Hepatocyte (in vitro differentiated cells): ENCODE results near the gene UTF1. TPM values are rescaled to one million over a fixed set of nuclear protein-coding genes. Genes with fewer than 3 reads are reported as not detected.

ENCODE experiments used
- DNase-seq: peaks from one replicate; pipeline ENCODE4 v3.0.0-alpha.2; 2016; ENCODE audit warnings: low spot score
- H2AFZ ChIP-seq: fragments of 200-600 bp; sonication (generic); 2 replicates; pipeline ENCODE4 v1.6.0; 2016; ENCODE audit warnings: antibody characterized with exemption, mild to moderate bottlenecking
- H3K27ac ChIP-seq: fragments of 200-600 bp; sonication (generic); 2 replicates; pipeline ENCODE4 v1.5.1; 2016; ENCODE audit warnings: mild to moderate bottlenecking
- H3K27me3 ChIP-seq: fragments of 200-600 bp; sonication (generic); 2 replicates; pipeline ENCODE4 v1.6.1; 2016
- H3K36me3 ChIP-seq: fragments of 200-600 bp; sonication (generic); replicated peaks from 2 replicates; pipeline ENCODE4 v1.5.1; 2016; ENCODE audit warnings: low read depth; ENCODE audit not compliant: insufficient read depth
- H3K4me1 ChIP-seq: fragments of 200-600 bp; sonication (generic); 2 replicates; pipeline ENCODE4 v1.5.1; 2016; ENCODE audit warnings: mild to moderate bottlenecking, moderate library complexity; ENCODE audit not compliant: insufficient read depth
- H3K4me2 ChIP-seq: fragments of 200-600 bp; sonication (generic); 2 replicates; pipeline ENCODE4 v1.6.0; 2016
- H3K4me3 ChIP-seq: fragments of 200-600 bp; sonication (generic); 2 replicates; pipeline ENCODE4 v1.5.1; 2016; ENCODE audit warnings: mild to moderate bottlenecking
- H3K79me2 ChIP-seq: fragments of 200-600 bp; sonication (generic); 2 replicates; pipeline ENCODE4 v1.6.0; 2017; ENCODE audit warnings: mild to moderate bottlenecking
- H3K9me2 ChIP-seq: fragments of 200-600 bp; sonication (generic); replicated peaks from 2 replicates; pipeline ENCODE4 v1.6.0; 2017; ENCODE audit warnings: mild to moderate bottlenecking; ENCODE audit not compliant: insufficient read depth
- H3K9me3 ChIP-seq: fragments of 200-600 bp; sonication (generic); 2 replicates; pipeline ENCODE4 v1.5.1; 2016; ENCODE audit warnings: low read depth, mild to moderate bottlenecking
- H4K20me1 ChIP-seq: fragments of 200-600 bp; sonication (generic); 2 replicates; pipeline ENCODE4 v1.6.0; 2016; ENCODE audit warnings: mild to moderate bottlenecking; ENCODE audit not compliant: insufficient read depth, poor library complexity, severe bottlenecking
- EZH2 ChIP-seq: fragments of 200-600 bp; sonication (generic); IDR thresholded peaks from 2 replicates; pipeline ENCODE4 v1.6.1; 2016; ENCODE audit warnings: antibody characterized with exemption, mild to moderate bottlenecking, borderline replicate concordance
- EZH2phosphoT487 ChIP-seq: fragments of 200-600 bp; sonication (generic); IDR thresholded peaks from one replicate; pipeline ENCODE4 v1.6.1; 2018; ENCODE audit warnings: antibody characterized with exemption, mild to moderate bottlenecking, low read depth, moderate library complexity; ENCODE audit not compliant: unreplicated experiment, severe bottlenecking
- WGBS: methylation state at CpG from one replicate; pipeline ENCODE4 v1.1.6; 2016; ENCODE audit warnings: low lambda C conversion rate; ENCODE audit errors: missing lambda C conversion rate; 5-methylcytosine and 5-hydroxymethylcytosine counted together
- polyA plus RNA-seq: library from polyadenylated mRNA; unstranded; fragments of >200 nt; fragmentation: Nextera tagmentation; extraction: Ambion mirVana; gene quantifications from 2 replicates; pipeline ENCODE4 v1.2.1, GENCODE V29; 2016
- total RNA-seq: library from RNA; depleted of rRNA; stranded (reverse); fragments of >200 nt; gene quantifications from 2 replicates; pipeline ENCODE4 v1.2.3, GENCODE V29; 2014
- TF ChIP-seq, protein P1 (sequence below): fragments of 200-600 bp; sonication (generic); IDR thresholded peaks from 2 replicates; pipeline ENCODE4 v1.5.1; 2016; ENCODE audit warnings: antibody characterized with exemption, mild to moderate bottlenecking; ENCODE audit not compliant: poor library complexity

Gene UTF1
- total and polyA plus RNA-seq, 2 experiments from 2014 or later: not detected

DNA sequence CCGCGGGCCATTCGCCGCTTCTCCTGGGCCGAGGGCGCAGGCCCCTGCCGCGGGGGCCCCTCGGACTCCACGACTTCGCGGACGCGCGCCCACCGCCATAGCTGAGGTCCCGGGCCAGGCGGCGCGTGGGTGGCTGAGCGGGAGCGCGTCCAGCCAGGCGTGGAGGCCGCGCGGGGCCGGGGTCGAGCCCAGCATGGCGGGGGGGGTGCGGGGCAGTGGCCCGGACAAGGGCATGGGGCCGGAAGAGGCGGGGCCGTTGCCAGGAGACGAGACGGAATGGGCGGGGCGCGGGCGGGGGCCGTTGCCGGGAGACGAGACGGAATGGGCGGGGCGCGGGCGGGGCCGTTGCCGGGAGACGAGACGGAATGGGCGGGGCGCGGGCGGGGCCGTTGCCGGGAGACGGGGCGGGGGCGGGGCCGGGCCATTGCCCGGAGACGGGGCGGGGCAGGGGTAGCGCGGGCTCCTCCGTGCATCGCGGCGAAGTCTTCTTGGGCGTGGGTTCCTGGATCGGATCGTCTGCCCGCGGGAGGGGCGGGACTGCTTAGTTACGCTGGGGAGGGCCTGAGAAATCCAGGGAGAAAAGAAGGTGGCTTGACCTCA lies 31.8 kb downstream of the UTF1 start:
- H3K27ac ChIP-seq: peak overlapping the region; percentile 66
- no peaks in the 10 kb centered on the region for H4K20me1 ChIP-seq
- no peaks in the 10 kb centered on the region for H3K36me3 ChIP-seq
- H3K79me2 ChIP-seq: no peaks in the 10 kb centered on the region
- peak overlapping the region; percentile 92 for H3K4me2 ChIP-seq
- H2AFZ ChIP-seq: peak overlapping the region; percentile 62
- TF ChIP-seq EZH2 (no peak), EZH2phosphoT487 (no peak)
- TF ChIP-seq, protein P1, sequence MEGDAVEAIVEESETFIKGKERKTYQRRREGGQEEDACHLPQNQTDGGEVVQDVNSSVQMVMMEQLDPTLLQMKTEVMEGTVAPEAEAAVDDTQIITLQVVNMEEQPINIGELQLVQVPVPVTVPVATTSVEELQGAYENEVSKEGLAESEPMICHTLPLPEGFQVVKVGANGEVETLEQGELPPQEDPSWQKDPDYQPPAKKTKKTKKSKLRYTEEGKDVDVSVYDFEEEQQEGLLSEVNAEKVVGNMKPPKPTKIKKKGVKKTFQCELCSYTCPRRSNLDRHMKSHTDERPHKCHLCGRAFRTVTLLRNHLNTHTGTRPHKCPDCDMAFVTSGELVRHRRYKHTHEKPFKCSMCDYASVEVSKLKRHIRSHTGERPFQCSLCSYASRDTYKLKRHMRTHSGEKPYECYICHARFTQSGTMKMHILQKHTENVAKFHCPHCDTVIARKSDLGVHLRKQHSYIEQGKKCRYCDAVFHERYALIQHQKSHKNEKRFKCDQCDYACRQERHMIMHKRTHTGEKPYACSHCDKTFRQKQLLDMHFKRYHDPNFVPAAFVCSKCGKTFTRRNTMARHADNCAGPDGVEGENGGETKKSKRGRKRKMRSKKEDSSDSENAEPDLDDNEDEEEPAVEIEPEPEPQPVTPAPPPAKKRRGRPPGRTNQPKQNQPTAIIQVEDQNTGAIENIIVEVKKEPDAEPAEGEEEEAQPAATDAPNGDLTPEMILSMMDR: no peak
- H3K4me1 ChIP-seq: peaks cover 17% of the 10 kb centered on the region
- H3K27me3 ChIP-seq: no peaks in the 10 kb centered on the region
- H3K9me2 ChIP-seq: no peaks in the 10 kb centered on the region
- peak overlapping the region; percentile 96 for H3K4me3 ChIP-seq
- peak; percentile 88 for DNase-seq
- WGBS: under 1% methylated on average over 36 of the region's 79 CpGs
- no peaks in the 10 kb centered on the region for H3K9me3 ChIP-seq

DNA sequence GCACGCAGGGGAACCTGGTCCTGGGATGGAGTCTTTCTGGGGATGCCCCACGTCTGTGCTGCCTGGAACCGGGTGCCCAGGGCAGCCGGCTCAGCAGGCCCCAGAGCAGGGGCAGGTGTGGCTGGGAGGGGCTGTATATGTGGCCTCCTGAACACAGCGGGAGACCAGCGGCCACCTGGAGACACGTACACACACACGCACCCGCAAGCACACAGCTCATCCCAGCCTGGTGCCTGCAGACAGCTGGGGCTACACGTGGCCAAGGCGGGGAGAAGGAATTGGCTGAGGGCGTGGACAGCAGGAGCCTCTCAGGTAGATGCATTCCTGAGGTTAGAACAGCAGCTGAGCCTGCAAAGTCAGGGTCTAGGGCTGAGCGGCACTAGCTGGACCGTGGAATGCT lies 32.7 kb downstream of the UTF1 start:
- TF ChIP-seq EZH2phosphoT487 (no peak), EZH2 (no peak)
- TF ChIP-seq, protein P1: no peak
- Histone ChIP-seq H3K27ac (no peak overlapping the region), H3K36me3 (no peaks in the 10 kb centered on the region), H3K79me2 (no peaks in the 10 kb centered on the region), H3K4me1 (peaks cover 15% of the 10 kb centered on the region), H2AFZ (no peak overlapping the region), H3K4me2 (peak overlapping the region; percentile 92), H3K4me3 (no peak overlapping the region), H3K9me2 (no peaks in the 10 kb centered on the region), H4K20me1 (no peaks in the 10 kb centered on the region), H3K9me3 (no peaks in the 10 kb centered on the region), H3K27me3 (no peaks in the 10 kb centered on the region)
- WGBS: 87% methylated on average over 14 of the region's 14 CpGs
- DNase-seq: no peak

DNA sequence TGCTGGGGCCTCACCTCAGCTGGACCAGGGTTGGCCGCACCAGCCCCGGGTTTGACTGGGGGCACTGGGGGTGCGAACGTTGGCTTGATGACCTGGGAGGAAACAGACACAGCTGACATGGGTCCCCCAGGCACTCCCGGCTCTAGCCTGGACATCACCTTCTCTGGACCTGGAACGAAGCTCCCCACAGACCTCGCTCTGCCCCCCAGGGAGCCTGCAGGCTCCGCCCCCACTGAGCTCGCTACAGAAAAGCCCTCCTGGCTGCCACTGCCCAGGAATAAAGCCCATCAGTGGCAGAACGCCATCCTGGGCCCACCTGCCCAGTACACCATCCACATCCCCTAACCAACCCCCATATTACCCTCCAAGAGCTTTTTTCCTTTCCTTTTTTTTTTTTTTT lies 33.7 kb downstream of the UTF1 start:
- Histone ChIP-seq H3K9me3 (no peaks in the 10 kb centered on the region), H3K27ac (no peak overlapping the region), H3K4me2 (no peak overlapping the region), H3K36me3 (no peaks in the 10 kb centered on the region), H3K4me1 (peaks cover 12% of the 10 kb centered on the region), H2AFZ (no peak overlapping the region), H4K20me1 (no peaks in the 10 kb centered on the region), H3K9me2 (no peaks in the 10 kb centered on the region), H3K27me3 (no peaks in the 10 kb centered on the region), H3K4me3 (no peak overlapping the region), H3K79me2 (no peaks in the 10 kb centered on the region)
- 94% methylated on average over 10 of the region's 10 CpGs for WGBS
- no peak for TF ChIP-seq EZH2phosphoT487
- TF ChIP-seq EZH2: no peak
- TF ChIP-seq, protein P1: no peak
- no peak for DNase-seq
